Peyer's patch (tissue), 4 donors: Measurements from ENCODE around the gene PPP1R11. TPM values are rescaled to one million over a fixed set of nuclear protein-coding genes. Genes with fewer than 3 reads are reported as not detected.

Source experiments
- DNase-seq, 3 donors: peaks; one replicate each; pipeline ENCODE4 v3.0.0-alpha.2; 2017 to 2019
- H3K27ac ChIP-seq, 4 donors: fragments of 200-600 bp; sonication (generic); one replicate each; pipeline ENCODE4 v1.5.1; 2016 to 2019
- H3K27me3 ChIP-seq, 2 donors: fragments of 200-600 bp; sonication (generic); one replicate each; pipeline ENCODE4 v1.5.1; 2019
- H3K36me3 ChIP-seq, 3 donors: fragments of 200-600 bp; sonication (generic); one replicate each; pipeline ENCODE4 v1.5.1; 2016 to 2019
- H3K4me1 ChIP-seq, 4 donors: fragments of 200-600 bp; sonication (generic); one replicate each; pipeline ENCODE4 v1.5.1; 2016 to 2019
- H3K4me3 ChIP-seq, 4 donors: fragments of 200-600 bp; sonication (generic); 1 replicate in 3 of 4; 2 replicates in 1 of 4; pipeline ENCODE4 v1.5.1; 2016 to 2019; ENCODE audit warnings: mild to moderate bottlenecking in 1 of 4
- H3K9me3 ChIP-seq, 4 donors: fragments of 200-600 bp; sonication (generic); one replicate each; pipeline ENCODE4 v1.5.1; 2016 to 2019; ENCODE audit warnings: mild to moderate bottlenecking in 1 of 4
- POLR2A ChIP-seq, 2 donors: fragments of 450-650 bp; IDR thresholded peaks; one replicate each; pipeline ENCODE4 v1.5.1; 2017; ENCODE audit warnings: antibody characterized with exemption in 2 of 2, mild to moderate bottlenecking in 2 of 2, moderate library complexity in 2 of 2
- total RNA-seq, 4 donors: library from RNA; depleted of rRNA; stranded (reverse); fragments of >200 nt; gene quantifications; one replicate each; pipeline ENCODE4 v1.1.0, GENCODE V29; 2016
- TF ChIP-seq, protein P1 (sequence below), 6 experiments: fragments of 450-650 bp in 4 of 6; fragments of 200-600 bp in 2 of 6; sonication (generic) in 1 of 6; IDR thresholded peaks; one replicate each; pipeline ENCODE4 v1.5.1; 2017 to 2019; ENCODE audit warnings: antibody characterized with exemption in 6 of 6, mild to moderate bottlenecking in 3 of 6, moderate library complexity in 1 of 6

PPP1R11 gene
- total RNA-seq, 4 donors from 2014 or later, result 44.6 to 75.7 (median 58.6) TPM

DNA sequence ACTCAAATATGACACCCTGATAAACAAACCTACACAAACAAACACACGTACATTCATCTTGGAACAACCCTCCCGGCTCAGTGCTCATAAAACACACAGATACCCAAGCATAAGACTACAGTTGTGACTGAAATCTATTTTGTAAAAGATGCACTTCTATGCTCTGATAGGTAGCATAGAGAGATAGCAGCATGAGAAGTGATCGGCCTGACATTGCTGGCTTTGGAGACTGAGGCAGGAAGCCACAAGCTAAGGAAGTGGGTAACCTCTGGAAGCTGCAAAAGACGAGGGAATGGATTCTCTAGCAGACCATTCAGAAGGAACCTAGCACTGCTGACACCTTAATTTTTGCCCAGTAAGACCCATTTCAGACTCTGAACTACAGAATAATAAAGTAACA, 10.2 kb downstream of the PPP1R11 start:
- no peak overlapping the region for H3K4me3 ChIP-seq
- H3K9me3 ChIP-seq, result no peaks in the 10 kb centered on the region
- peaks cover 4 to 18% (median 13%) of the 10 kb centered on the region in 4 donors for H3K4me1 ChIP-seq
- DNase-seq, result no peak
- H3K36me3 ChIP-seq, result no peaks in the 10 kb centered on the region
- peaks cover 0 to 20% of the 10 kb centered on the region in 2 donors for H3K27me3 ChIP-seq
- H3K27ac ChIP-seq, result no peak overlapping the region
- TF ChIP-seq, protein P1, sequence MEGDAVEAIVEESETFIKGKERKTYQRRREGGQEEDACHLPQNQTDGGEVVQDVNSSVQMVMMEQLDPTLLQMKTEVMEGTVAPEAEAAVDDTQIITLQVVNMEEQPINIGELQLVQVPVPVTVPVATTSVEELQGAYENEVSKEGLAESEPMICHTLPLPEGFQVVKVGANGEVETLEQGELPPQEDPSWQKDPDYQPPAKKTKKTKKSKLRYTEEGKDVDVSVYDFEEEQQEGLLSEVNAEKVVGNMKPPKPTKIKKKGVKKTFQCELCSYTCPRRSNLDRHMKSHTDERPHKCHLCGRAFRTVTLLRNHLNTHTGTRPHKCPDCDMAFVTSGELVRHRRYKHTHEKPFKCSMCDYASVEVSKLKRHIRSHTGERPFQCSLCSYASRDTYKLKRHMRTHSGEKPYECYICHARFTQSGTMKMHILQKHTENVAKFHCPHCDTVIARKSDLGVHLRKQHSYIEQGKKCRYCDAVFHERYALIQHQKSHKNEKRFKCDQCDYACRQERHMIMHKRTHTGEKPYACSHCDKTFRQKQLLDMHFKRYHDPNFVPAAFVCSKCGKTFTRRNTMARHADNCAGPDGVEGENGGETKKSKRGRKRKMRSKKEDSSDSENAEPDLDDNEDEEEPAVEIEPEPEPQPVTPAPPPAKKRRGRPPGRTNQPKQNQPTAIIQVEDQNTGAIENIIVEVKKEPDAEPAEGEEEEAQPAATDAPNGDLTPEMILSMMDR (IDR thresholded peaks at IDR 0.05), result no peak

DNA sequence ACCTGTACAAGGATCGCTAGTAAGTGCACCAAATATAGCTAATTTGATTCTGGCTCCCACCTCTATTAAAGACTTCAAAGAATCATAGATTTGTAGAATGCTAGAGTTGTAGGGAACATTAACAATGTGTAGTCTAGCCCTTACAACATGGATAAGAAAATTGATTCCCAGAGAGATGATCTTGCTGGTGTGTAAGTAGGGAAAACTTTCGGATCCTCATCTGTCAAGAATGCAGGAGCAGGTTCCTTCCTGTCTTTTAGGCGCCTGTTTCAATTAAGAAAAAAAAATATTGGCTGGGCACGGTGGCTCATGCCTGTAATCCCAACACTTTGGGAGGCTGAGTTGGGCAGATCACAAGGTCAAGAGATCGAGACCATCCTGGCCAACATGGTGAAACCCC, 20.9 kb downstream of the PPP1R11 start:
- TF ChIP-seq POLR2A (IDR thresholded peaks at IDR 0.05), result no peak
- TF ChIP-seq, protein P1 (IDR thresholded peaks at IDR 0.05), result no peak
- Histone ChIP-seq H3K27me3 (no peaks in the 10 kb centered on the region), H3K4me3 (no peak overlapping the region), H3K27ac (no peak overlapping the region), H3K9me3 (no peaks in the 10 kb centered on the region), H3K4me1 (peaks cover 0 to 8% (median 0%) of the 10 kb centered on the region in 4 donors), H3K36me3 (no peaks in the 10 kb centered on the region)
- DNase-seq, result no peak

DNA sequence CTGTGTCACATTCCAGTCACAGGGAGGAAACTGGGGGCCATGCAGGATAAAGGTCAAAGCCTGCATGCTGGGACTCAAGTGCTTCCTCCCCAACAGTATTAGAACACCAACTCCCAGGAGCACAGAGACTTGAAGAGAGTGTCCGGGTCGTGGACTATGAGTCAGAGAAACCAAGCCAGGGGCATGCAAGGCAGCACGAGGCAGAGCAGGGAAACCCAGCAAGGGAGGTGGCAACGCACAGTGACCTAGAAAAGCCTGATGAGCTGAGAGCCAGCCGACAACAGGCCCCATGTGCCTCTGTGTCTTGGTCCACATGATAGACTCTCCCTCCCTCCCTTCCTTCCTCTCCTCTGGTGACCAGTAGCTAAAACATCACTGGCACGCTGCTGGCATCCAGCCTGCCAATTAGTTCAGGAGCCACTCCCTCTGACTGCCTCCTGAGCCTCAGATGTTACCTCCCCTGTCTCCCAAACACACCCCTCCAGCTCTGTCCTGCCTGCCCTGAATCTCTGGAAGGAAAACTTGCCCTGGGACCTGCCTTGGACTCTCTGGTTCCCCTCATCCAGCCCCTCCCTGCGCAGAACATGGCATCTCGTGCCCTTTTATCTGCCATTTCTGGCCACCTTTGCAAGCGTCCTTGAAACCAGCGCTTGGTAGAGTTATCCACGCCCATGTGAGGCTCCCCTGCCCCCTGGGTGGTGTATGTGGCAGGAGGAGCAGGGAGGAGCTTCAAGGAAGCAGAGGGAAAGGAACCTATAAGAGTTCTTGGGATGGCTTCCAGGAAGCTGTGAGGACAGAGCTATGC, 24.8 kb downstream of the PPP1R11 start:
- H3K4me3 ChIP-seq, result no peak overlapping the region
- peak in 2 of 3 donors; percentile 84 for DNase-seq
- H3K27me3 ChIP-seq, result no peaks in the 10 kb centered on the region
- H3K36me3 ChIP-seq, result no peaks in the 10 kb centered on the region
- peaks cover 0 to 12% (median 0%) of the 10 kb centered on the region in 4 donors for H3K4me1 ChIP-seq
- peak overlapping the region in 3 of 4 donors; percentile 13 to 92 (median 89) for H3K27ac ChIP-seq
- no peaks in the 10 kb centered on the region for H3K9me3 ChIP-seq
- TF ChIP-seq, protein P1 (IDR thresholded peaks at IDR 0.05), result peak in 1 of 6 experiments; percentile 2
- peak in 1 of 2 donors; percentile 29 for TF ChIP-seq POLR2A (IDR thresholded peaks at IDR 0.05)

DNA sequence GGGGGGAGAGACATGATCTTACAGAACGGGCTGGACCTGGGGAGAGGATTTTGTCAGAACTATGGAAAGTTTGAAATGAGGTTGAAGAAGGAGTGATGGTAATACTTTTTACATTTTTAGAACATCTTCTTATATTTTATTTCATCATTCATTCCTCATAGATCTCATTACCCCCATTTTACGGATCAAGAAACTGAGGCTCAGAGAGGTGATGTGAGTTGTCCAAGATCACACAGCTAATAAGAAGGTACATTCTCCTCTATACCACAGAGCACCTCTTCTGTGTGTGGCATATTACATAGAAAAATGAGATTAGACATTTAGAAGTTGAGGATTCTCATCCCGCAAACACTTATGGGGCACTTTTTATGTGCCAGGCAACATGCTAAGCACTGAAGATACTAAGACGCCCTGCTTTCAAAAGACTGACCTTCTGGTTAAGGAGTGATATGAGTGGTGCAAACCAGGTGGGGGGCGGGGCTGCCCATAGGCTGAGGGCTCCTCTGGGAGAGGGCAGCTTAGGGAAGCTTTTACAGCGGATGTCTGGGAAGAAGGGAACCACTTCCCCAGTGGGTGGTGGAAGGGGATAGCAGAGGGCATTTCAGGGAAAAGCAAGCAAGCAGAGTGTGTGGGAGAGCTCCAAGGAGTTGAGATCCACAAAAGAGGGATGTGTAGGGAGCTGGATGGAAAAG, 26.0 kb downstream of the PPP1R11 start:
- Histone ChIP-seq H3K36me3 (no peaks in the 10 kb centered on the region), H3K27me3 (no peaks in the 10 kb centered on the region), H3K4me1 (peaks cover 0 to 13% (median 0%) of the 10 kb centered on the region in 4 donors), H3K9me3 (no peaks in the 10 kb centered on the region), H3K4me3 (no peak overlapping the region), H3K27ac (no peak overlapping the region)
- no peak for DNase-seq
- TF ChIP-seq POLR2A (IDR thresholded peaks at IDR 0.05), result no peak

DNA sequence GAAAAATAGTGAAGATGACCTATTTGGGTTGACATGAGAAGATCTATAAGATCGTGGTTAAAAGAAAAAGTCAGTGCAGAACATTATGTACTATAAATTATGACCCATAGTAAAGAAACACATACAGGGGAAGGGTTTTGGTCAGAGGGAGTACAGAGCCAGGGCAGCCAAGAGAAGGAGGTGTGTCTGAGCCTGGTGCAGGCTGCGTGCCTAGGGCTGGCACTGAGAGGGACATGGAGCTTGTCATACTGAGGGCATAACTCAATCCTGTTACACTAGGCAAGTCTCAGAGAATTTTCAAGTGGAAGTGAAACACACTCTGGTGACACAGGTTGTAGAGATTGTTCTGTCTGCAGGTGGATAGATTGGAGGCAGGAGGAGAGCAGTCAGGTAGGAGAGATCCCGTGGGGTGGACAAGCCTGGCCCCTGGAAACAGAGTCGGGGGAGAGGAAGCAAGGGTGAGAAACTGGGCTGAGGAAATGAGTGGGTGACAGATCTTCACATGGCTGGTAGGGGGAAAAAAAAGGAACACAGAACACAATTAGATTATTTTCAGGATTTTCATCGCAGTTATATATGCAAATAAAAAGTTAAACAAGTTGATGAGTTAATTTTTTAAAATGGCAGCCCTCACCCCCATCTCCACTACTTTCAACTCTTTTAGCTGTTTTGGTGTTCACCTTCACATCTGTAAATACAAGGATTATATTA, 27.1 kb downstream of the PPP1R11 start:
- no peaks in the 10 kb centered on the region for H3K9me3 ChIP-seq
- TF ChIP-seq, protein P1 (IDR thresholded peaks at IDR 0.05), result no peak
- TF ChIP-seq POLR2A (IDR thresholded peaks at IDR 0.05), result no peak
- H3K4me3 ChIP-seq, result no peak overlapping the region
- no peak overlapping the region for H3K27ac ChIP-seq
- no peaks in the 10 kb centered on the region for H3K27me3 ChIP-seq
- peaks cover 0 to 21% (median 0%) of the 10 kb centered on the region in 4 donors for H3K4me1 ChIP-seq
- no peaks in the 10 kb centered on the region for H3K36me3 ChIP-seq
- no peak for DNase-seq
